Left lobe of liver (tissue), 2 donors: Measurements from ENCODE around the gene BPIFA2. TPM values are rescaled to one million over a fixed set of nuclear protein-coding genes. Genes with fewer than 3 reads are reported as not detected.
"Not testable (repeated sequence)": the region's sequence is repeated elsewhere in the genome, so short reads cannot be mapped to it uniquely, and the experiment has no call there.

ENCODE experiments used
- ATAC-seq: fragments of 200-7000 bp; cut with Tn5 transposase; one replicate; pipeline ENCODE4 v1.9.1; 2020; ENCODE audit warnings: mild to moderate bottlenecking, moderate library complexity
- DNase-seq: peaks from one replicate; pipeline ENCODE4 v3.0.0-alpha.2; 2020; ENCODE audit warnings: low spot score
- total RNA-seq: library from RNA; stranded (reverse); gene quantifications from one replicate; pipeline ENCODE4 v1.2.1, GENCODE V29; 2021
- donor health status: DM: no; HTN: no; CAD: no; lungs with moderate emphysema.
- donor health status: DM: no; HTN: yes; CAD: no.

The BPIFA2 gene
- total RNA-seq, 1 donor from 2014 or later = not detected

DNA sequence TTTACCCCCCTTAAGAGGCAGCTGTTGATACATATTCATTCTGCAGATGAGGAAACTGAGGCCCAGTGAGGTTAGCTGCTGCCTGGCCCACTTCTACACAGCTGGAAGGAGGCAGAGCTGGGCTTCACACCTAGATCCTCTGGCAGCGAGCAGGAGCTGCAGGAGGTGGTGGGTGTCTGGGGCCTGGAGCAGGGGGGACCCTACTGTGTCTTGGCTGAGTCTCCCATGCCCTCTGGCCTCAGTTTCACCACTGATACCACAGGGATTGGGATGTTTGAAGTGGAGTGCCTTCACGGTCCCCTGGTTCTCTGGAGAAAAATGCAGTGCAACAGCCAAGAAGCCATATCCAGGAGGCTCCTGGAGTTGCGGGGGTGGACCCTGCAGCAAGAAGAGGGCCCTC lies 8.2 kb upstream of the BPIFA2 start:
- ATAC-seq (no peak), DNase-seq (no peak)

DNA sequence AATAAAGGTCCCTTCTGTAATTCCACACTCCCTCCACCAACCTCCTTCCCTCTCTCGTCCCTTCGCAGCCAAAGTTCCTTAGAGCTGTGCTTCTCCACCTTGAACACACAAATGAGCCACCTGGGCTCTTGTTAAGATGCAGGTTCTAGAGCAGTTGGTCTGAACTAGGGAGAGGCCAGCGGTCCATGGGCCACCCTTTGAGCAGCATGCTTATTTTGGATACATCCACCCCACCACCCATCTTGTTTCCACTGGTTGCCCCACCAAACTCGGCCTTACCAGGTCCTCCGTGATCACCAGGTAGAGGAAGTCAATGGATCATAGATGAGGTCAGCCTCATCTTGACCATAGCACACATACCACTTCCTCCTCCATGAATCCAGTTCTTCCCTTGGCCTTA lies 7.3 kb upstream of the BPIFA2 start:
- ATAC-seq = no peak
- DNase-seq = no peak

DNA sequence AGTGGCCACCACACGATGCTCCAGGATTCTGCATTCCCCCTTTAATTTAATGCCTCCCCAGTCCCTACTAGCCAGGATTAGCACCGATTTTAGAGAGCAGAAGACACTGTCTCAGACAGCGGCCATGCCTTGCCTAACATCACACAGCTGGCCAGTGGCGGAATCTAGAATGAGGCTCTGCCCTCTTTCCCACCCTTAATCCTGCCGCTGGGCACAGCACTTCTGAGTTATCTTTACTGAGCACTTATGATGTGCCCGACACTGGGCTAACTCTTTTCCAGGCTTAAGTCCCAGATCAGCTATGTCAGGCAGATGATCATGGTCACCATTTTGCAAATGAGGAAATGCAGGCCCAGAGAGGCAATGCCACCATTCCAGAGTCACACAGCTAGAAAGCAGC lies 5.6 kb upstream of the BPIFA2 start:
- ATAC-seq (no peak), DNase-seq (no peak)

DNA sequence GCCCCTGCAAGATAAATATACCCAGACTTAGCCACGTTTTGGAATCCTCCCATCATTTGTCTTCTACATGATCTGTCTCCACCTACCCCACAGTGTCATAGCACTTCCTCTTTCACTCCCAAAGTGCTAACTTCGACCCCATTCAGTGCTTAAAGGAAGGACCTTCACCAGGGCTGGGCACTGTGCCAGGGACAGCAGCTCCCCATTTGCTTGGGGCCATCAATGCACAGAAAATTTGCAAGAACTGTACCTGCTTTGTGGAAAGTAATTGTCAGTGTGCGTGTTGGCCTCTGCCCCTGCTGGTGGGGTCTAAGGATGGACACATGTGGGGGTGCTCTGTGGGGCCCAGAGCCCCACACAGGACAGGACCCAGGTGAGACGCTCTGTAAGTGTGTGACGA lies 5.2 kb upstream of the BPIFA2 start:
- ATAC-seq = no peak
- no peak for DNase-seq

DNA sequence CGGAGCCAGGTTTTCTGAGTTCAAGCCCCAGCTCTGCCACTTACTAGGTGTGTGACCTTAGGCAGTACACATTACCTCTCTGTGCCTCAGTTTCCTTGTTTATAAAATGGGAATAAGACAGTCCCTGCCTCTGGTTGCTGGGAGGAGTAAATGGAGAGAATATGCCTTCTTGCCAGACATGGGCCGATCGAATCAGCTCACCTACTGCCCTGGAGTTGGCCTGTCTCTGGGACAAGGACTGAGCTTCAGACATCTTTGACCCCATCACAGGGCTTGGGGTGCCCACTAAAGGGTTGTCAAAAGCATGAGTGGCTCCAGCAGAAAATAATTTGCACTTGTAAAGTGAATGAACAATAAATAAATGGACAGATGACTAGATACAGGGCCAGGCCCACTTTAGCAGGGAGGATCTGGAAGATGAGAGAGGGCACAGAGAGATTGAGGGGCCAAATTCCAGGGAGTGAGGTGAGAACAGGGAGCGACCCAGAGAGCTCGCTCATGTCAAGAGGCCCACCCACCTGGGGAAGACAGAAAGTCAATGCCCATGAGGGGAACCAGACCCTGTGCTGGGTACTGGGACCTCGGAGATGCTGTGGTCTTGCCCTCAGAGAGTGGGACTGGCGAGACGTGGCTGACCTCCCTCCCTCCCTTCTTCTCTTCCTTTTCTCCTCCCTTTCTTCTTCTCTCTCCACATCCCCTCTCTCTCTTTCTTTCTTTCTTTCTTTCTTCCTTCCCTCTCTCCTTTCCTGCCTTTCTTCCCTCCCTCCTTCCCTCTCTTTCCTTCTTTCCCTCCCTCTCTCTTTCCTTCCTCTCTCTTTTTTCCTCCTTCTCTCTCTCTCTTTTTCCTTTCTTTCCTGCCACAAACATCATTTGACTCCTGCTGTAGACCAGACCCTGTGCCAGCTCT lies 3.9 kb upstream of the BPIFA2 start:
- no peak for DNase-seq
- no peak for ATAC-seq

DNA sequence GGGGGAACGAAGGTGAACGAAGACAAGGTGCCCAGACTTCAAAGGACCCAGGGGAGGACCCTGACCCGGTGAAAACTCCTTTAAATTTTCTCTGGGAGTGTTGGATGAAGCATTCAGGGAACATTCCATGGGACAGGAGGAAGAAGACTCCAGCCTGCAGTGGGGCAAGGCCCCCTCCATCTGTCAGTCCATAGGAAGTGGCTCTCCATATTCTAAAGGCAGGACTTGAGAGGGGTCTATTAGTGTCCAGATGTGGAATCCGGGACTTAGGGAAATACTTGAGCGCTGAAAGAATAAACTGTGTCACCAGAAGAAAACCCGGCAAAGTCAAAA lies 3.2 kb upstream of the BPIFA2 start:
- ATAC-seq = no peak
- DNase-seq = no peak

DNA sequence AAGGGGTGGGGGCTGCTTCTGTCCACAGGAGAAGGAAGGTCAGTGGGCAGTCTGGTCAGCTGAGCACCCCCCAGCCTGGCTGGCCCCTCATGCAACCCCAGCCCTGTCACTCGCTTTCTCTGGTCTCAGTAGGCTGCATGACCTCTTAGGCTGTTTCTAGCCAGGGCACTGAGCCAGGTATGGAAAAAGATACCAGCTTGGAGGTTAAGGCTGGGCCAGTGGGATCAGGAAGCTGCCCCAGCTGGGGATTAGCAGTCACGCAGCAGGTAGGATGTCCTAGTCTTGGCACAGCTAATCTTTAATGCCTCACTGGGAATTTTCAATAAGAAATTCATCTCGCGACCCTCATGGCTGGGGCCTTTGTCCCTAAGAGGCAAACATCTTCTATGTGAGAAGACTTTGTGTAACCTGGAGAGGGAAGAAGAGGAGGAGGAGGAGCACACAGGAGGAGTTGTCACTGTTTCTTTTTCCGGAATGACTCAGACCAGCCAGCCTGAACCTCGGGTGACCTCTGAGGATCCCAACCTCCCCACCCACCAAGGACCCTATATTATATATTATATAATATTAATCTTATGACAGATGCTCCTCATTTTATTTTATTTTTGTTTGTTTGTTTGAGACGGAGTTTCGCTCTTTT lies 2.4 kb upstream of the BPIFA2 start:
- no peak for DNase-seq
- ATAC-seq = no peak

DNA sequence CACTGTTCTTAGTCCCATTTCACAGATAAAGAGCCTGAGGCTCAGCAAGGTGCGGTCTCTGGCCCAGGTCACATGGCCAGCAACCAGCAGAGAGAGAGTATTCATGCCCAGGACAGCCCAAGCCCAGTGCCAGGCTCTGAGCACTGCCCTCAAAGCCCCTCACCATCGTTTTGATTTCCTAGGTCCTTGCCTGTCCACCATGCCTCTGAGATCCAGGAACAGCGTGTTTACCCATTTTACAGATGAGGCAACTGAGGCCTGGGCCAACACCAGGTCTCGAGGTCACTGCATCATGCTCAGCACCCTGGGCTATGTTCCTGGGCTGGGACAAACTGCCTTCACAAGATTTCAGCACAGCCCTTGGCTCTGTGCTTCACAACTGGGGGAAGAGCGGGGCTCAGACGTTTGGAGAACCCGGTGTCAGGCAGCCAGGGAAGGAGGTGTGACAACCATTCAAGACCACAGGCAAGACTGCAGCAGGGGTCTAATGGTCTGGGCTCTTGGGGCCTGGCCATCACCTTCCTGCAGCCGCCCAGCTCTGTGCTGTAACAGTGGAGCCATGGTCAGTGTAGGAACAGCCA lies 1.3 kb upstream of the BPIFA2 start:
- no peak for ATAC-seq

DNA sequence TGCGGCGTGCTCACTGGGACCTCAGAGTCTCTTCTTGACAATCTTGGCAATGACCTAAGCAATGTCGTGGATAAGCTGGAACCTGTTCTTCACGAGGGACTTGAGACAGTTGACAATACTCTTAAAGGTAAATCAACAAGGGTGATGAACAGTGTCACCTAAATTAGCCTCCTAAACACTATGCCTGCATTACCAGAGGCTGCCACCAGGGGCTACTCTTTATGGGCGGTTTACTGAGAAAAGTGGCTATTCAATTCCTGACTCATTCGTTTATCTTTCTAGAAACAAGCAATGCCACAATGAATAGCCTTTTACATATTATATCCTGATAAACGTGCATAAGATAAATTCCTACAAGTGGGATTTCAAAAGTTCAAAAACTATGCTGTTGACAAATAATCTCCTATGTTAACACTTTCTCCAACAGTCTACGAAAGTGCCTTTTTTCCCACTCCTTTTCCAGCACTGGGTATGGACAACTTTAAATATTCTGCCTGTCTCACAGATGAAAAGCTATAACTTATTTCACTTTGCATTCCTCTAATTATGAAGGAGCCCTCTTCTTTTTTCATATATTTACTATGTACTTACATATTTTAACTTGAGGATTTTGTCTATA lies 1.3 kb downstream of the BPIFA2 start:
- DNase-seq = no peak
- ATAC-seq = no peak

More for the DNA sequence above, 1.3 kb upstream of the BPIFA2 start:
- DNase-seq = no peak

DNA sequence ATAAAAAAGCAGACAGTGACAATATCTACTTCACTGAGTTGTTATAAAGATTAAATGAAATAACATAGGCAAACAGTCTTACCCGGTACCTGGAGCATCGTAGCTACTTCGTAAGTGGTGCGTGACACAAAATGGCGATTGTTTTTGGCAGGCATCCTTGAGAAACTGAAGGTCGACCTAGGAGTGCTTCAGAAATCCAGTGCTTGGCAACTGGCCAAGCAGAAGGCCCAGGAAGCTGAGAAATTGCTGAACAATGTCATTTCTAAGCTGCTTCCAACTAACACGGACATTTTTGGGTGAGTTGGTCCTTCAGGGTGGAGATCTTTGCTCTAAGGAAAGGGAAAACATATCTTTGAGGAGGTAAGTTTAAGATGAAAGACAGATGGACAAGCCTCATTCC lies 4.8 kb downstream of the BPIFA2 start:
- ATAC-seq (no peak), DNase-seq (no peak)

DNA sequence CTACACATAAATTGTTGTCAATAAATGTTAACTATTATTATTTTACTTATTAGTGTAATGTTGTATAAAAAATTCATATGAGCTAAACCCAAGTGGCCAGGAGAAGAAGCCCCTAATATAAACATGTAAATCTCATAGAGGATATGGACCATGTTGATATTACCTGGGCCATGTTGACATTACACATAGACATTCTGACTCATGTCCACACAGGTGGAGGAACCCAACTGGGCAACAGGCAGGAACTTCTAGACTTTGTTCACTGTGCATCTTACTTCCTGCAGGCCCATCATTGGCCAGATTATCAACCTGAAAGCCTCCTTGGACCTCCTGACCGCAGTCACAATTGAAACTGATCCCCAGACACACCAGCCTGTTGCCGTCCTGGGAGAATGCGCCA lies 7.2 kb downstream of the BPIFA2 start:
- DNase-seq = no peak
- no peak for ATAC-seq

DNA sequence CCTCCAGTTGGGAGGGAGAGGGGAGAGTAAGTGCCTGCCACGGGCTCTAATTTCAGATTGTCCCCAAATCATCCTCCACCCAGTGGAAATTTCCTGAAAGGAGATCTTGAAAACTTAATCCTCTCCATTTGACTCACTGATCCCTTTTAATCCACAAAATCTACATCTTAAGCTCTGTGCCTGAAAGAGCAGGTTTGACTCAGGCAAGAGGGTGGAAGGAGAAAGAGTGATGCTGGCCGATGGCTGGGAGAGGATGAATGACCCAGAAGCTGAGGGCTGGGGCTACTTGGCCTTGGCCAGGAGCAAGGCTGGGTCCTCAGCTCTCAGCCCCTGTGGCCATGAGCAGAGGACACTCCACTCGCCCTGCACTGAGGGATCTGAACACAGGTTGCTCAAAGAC lies 8.1 kb downstream of the BPIFA2 start:
- ATAC-seq (no peak), DNase-seq (no peak)

DNA sequence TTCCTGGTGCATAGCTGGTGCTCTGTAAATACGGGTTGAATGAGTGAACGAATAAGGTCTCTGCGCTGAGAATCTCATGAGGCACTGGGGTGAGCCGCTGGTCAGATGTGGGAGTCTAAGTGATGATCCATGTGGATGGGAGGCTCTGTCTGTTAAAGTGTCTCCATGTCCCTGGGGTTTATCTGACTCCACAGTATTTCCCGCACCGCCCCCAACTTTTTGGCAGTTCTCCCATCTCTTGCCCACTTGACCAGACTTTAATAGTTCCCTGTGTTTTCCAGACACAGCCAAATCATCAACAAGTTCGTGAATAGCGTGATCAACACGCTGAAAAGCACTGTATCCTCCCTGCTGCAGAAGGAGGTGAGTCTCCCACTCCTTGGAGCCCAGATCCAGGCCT lies 9.9 kb downstream of the BPIFA2 start:
- DNase-seq (no peak), ATAC-seq (no peak)

DNA sequence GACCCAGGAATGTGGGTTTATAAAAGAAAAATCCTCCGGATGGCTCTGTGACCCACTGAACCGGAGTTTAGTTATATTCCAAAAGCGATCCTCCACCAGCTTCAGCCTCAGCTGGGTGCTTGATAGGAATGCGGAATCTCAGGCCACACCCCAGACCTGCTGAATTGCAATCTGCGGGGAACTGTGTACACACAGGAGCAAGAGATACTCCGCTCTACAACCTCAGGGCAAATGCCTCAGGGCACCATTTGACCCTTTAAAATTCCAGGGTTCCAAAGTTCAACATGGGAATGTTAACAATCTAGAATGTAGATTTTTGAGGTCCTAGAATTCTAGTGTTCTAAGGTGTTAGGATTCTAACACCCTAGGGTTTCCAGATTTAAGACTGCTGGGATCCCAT lies 10.8 kb downstream of the BPIFA2 start:
- no peak for DNase-seq
- no peak for ATAC-seq

DNA sequence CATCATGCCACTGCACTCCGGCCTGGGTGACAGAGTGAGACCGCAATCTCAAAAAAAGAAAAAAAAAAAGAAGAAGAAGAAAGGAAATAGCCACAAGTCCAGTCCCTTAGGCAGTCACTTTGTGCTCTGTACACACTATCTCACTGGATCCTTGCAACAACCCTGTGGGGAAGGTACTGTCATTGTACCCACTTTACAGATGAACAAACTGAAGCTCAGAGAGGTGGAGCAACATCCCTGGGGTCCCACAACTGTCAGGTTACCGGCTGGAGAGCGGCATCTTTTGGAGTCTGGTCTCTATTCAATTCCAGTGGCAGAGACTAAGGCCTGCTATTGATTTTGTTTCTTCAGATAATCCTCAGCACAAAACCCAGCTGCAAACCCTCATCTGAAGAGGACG lies 12.2 kb downstream of the BPIFA2 start:
- no peak for ATAC-seq
- DNase-seq = no peak

DNA sequence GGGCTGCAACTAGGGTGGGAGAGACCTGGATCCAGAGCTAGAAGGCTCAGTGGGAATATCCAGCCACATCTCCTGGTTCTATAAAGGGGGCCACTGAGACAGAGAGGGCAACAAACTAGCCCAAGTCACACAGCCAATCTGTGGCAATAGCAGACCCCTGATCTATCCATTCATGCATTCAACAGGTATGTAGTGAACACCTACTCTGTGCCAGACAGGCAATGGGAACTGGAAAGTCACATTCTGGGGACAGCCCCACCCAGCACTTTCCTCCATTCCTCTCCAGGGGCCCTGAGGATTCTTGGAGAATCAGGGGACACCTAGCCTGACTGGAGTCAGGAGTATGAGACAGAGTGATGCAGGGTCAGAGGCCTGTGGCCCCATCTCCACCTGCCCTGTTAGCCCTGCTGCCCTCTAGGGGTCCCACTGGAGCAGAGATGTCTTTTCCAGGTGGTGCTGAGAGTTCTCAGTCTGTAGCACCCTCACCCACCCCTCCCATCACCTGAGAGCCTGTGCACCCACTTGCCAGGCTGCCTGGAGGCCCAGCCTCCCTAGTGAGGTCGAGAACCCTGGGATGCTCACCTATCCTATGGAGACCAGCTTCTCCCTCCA lies 13.6 kb downstream of the BPIFA2 start:
- DNase-seq = no peak
- ATAC-seq = no peak

DNA sequence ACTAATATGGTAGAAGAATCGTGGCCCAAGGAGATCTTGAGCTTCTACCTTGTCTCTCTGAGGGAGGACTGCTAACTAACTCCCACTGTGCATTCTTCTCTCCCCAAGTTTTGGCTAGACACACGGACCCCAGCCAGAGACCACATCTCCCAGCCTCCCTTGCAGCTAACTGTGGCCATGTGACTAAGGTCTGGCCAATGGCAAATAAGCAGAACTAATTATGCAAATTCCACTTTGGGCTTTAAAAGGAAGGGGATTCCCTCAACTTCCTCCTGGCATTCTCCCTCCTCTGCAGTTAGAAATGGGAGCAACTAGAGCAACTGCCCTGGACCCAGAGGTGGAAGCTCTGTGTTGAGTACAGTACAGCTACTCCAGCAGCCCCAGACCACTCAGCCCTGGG lies 15.4 kb downstream of the BPIFA2 start:
- no peak for DNase-seq
- no peak for ATAC-seq

DNA sequence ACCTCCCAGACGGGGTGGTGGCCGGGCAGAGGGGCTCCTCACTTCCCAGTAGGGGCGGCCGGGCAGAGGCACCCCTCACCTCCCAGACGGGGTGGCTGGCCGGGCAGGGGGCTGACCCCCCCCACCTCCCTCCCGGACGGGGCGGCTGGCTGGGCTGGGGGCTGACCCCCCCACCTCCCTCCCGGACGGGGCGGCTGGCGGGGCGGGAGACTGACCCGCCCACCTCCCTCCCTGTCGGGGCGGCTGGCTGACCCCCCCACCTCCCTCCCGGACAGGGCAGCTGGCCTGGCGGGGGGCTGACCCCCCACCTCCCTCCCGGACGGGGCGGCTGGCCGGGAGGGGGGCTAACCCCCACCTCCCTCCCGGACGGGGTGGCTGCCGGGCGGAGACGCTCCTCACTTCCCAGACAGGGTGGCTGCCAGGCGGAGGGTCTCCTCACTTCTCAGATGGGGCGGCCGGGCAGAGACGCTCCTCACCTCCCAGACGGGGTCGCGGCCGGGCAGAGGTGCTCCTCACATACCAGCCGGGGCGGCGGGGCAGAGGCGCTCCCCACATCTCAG lies 17.2 kb downstream of the BPIFA2 start:
- not testable (repeated sequence) for ATAC-seq, DNase-seq

DNA sequence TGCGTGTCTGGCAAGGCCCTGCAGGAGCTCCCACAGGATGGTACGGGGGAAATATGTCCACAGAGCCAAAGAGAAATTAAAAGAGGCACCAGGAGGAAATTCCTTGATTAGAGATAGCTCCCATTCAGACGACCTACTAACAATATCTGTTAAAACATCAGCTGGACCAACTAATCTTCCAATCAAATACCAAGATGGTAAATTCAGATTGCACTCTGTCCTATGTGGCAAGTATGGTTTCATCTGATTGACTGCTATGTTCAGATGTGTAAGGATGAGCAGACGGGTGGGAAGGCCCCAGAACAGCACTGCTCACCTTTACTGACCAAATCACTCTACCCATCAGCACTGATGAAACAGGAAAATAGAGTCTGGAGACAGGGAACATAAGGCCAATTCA lies 19.5 kb downstream of the BPIFA2 start:
- DNase-seq (no peak), ATAC-seq (no peak)

DNA sequence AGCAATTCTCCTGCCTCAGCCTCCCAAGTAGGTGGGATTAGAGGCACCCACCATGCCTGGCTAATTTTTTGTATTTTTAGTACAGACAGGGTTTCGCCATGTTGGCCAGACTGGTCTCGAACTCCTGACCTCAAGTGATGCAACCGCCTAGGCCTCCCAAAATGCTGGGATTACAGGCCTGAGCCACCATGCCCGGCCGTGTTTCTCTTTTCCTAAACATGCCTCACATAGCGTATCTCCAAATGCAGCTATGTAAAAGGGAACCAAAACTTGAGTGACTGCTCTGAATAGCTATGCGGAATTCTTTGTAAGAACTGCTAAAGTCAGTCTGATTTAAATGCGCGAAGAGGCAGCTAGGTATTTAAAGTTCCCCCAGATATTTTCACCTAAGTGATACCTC lies 20.5 kb downstream of the BPIFA2 start:
- ATAC-seq = no peak
- no peak for DNase-seq

DNA sequence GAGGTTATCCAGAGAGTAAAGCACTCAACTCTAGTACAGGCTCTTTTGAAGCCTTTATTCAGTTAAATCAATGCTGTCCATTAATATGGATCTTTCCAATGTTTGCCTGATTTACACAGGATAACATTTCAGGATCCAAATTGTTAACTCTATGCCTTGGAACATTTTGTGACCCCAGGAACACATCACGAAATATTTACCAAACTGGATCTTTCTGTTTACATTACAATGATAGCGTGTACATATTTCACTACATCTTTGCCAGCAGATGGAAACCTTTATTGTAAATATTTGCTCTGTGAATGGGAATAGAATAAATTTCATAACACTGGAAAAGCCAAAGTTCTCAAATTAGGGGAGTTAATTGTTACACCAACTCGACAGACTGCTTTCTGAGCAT lies 23.5 kb downstream of the BPIFA2 start:
- no peak for DNase-seq
- peak; percentile 49 for ATAC-seq
